Measurements from ENCODE around the gene HYDIN.
"Not testable (repeated sequence)": the region's sequence is repeated elsewhere in the genome, so short reads cannot be mapped to it uniquely, and the experiment has no call there.

The HYDIN gene

DNA sequence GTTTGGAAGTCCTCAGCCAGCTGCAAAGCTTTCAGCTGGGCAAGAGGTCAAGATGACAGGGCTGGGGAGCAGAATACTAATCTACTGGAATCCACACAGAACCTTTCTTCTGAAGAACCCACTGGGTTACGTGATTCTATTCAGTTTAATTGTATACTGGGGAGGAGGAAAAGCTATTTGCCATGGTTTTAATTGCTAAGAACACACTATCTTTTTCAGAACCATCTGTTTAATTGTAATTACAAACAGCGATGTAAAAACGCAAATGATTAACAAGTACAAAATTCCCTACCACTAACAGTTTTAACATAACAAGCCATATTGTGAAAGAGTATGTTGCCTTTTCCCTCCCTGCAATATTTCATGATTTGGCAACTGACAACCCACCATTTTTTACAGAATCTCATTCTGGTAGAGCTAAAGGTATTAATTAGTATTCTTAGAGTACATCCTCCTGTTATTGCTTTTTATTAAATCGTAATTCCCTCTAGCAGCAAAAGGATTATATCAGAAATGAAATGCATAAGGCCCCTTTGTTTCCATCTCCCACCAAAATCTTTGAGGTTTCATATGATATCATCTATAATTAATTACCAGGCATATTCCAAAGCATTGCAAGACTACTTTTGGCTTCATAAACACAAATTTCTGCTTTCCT, 12.1 kb downstream of the HYDIN start:
- DNase-seq, result peak; percentile 18

DNA sequence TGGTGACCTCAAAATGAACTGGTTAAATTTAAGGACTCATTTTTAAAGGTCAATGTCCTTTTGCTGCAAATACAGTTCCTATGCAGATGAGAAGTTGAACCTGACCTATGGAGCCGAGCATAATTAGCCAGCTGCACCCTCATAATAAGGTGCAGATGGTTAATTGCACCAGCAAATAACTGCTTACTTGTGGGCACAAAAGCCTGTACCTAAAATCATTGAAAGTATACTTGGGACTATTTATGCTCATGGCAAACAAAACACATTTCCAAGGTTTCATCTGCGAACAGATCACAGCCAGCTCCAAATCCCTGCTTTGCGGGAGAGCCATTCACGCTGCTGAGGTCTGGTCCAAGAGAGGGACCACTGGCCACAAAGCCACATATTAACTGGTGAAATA, 13.0 kb downstream of the HYDIN start:
- DNase-seq, result peak; percentile 69

DNA sequence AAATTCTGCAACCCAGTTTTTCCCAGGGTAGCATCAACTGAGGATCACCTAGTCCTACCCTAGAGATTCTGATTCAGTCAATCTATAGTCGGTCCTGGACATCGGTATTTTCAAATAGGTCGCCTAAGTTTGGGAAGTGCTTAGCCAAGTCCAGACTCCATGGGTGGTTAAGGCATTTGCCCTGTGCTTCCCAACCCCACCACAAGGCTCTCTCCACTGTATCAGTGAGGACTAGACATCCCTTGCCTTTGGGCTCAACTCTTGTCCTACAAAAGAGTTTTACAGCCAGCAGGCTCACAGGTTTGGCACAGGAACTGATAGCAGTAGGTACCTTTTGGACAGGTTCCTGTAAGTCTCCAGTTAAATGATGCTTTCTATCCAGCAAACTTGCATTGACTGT, 13.8 kb downstream of the HYDIN start:
- peak; percentile 13 for DNase-seq

DNA sequence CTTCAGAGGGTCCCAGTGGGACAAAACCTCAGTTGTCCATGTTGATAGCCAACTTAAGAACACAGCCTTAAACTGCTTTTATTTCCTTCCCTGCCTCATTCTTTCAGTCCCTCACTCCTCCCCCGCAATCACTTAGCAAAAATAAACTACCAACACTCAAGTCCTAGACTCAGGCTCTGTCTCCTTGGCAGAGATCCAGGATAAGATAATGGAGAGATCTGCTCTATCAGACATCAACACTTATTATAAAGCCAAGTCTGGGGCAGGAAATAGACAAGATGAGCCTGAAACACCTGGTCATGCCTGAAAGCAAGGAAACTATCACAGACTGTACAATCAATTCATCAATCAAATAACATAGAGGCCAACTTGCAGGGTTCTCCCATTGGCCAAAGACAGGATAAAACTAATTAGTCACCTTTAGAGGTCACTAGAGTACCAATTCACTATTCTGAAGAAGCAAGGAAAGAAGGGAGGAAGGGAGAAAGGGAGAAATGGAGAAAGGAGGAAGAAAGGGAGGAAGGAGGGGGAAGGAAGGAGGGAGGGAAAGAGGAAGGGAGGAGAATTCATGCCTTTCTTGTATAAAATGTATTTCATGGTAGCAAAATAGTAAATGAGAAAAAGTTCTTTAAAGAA, 15.7 kb downstream of the HYDIN start:
- peak; percentile 33 for DNase-seq

DNA sequence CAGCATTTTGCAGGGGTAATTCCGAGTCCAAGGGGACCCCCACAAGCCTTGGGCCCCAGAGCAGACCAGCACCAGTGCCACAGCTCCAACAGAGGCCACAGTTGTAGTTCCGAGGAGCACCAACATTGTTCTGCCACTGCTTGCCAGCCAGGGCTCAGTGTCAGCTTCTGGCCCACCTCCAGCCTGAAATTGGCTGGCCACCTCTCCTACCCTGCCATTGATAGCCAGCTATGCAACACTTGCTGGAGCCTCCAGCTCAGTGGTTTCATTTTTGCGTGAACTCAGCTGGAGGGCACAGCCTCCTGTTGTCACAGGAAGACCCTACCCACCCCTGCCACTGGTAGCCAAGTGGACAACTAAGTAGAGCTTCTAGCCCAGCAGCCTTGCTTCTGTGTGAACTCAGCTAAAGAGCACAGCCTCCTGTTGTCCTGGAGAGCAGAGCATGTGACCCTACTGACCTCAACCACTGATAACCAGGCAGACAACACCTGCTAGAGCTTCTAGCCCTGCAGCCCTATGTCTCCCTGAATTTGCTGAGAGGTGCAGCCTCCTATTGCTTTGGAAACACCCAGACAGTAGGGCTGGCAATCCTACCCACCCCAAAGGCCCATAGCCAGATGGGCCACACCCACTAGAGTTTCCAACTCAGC, 24.9 kb downstream of the HYDIN start:
- no peak for DNase-seq

DNA sequence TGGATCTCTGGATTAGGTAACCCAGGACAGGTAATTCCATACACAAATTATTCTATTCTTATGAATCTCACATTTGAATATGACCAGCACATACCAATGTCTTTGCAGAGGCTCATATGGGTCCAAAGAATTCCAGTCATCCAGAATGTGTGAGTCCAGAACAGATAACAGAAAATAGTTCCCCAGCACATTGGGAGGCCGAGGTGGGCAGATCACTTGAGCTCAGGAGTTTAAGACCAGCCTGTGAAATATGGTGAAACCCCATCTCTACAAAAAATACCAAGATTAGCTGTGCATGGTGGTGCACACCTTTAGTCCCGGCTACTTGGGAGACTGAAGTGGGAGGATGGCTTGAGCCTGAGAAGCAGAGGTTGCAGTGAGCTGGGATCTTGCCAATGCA, 26.9 kb downstream of the HYDIN start:
- no peak for DNase-seq

DNA sequence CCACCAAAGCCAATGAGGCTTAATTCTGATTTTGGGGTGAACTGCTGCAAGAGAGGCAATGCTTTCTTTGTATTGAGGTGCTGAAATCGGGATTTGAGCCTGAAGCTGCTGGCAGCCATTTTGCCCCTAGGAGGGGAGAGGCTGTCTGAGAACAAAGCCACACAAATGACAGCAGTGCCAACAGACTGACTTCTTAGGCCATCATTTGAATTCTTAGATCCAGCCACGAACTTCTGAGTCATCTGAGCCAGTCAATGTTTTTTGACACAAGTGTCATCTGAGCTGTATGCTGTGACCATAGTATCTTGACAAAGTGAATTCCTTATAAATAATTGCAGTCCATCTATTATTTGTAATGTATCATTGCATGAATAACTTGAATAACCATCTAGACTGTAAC, 29.0 kb downstream of the HYDIN start:
- DNase-seq, result no peak

DNA sequence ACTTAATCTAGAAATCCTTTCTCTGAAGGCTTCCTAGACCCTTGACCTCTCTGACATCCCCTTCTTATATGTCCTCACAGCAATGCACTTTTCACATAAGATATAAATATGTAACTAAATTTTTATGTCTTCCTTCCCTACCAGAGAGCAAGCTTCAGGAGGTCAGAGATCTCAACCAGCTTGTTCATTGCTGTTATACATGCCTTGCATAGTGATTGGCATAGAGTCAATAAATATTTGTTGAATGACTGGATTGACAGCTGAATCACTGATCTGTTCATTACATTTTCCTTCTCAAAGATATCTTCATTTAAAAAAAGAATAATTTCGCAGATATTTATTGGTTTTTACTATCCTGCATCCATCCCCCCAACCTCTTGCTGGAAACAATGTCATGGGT, 29.5 kb downstream of the HYDIN start:
- DNase-seq, result no peak

DNA sequence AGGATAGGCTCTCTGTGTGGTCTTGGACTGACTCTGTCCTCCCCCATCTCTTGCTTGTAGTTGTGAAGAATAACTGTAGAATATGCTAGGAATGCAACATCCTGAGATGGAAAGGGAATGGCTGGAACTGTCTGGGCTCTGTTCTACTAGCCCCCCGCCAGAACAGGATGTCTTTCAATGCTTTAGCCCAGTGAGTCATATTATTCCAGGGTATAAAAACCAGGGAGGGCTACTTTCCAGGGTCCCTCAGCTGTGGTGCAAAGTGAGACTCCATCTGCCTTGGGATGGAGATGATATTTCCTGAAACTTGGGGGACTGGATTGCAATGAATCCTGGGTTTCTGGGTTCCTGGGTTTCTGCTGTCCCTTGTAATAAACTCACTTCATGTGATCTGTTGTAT, 32.1 kb downstream of the HYDIN start:
- DNase-seq, result no peak

DNA sequence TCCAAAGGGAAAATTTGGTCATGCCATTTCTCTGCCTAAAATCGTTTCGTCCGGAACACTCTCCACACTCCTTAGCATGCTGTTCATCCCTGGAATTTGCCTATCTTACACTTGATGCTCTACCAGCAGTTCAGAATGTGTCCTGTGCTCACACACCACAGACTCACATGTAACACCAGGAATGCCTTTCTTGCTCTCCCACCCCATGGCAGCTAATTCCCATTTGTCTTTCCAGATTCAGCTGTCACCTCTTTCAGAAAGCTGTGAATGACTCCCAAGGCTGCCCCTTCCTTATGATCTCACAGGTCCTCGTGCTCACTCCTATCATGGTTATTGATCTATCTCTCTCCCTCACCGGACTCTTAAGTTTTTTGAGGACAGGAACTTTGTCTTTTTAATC, 38.1 kb downstream of the HYDIN start:
- DNase-seq, result no peak

DNA sequence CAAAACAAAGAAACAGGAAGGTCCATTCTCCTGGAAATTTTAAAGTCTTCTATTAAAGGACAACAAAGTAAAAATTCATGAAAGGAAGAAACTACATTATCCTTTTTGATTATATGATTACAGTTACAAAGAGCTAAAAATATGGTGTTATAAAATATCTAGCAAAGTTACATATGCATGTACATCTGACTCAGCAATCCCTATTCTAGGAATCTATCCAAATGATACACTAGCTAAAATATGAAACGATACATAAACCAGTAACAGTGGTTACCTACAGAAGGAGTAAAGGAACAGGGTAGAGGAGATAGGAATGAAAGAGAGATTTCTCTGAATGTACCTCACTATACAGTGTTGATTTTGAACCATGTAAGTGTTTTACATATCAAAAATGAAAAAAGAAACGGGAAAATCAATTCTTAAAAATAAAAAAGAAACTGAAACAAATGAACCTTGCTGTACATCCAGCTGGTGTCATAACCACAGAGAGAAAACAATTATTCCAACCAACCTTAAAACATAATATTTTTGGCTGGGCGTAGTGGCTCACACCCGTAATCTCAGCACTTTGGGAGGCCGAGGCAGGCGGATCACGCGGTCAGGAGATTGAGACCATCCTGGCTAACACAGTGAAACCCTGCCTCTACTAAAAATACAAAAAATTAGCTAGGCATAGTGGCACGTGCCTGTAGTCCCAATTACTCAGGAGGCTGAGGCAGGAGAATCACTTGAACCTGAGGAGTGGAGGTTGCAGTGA, 41.4 kb downstream of the HYDIN start:
- no peak for DNase-seq

DNA sequence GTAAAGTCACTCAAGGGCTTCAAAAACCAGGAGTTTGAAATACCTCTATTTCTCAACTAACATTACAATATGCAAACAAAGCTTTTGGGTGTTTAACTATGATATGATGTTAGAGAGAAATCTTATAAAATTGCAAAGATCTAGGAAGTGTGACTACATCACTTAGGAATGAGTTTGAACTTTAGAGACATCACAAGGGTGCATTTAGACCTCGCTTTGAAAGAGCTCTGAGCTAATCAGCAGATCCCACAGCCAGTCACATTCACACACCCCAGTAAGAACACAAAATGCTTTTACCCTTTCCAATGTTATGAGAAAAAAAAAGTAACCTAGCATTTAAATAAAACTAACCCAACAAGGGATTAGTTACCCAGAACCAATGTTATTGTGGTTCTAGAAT, 45.2 kb downstream of the HYDIN start:
- DNase-seq, result no peak

DNA sequence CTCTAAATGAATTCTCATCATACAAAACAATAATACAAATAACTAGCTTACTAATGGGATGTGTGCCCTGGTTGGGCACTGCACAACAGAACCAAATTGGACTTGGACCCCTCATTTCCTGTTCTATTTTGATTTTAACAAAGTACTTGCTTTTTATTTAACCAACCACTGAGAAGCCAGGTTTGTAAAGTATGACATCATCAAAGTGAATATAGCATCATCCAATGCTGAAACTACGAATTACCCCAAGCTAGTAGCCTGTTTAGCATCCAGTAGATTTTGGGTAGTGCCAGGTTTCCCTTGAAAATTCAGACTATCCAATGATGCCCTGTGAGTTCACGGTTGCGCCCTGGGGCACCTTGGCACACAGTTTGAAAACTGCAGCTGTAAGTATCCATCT, 51.0 kb downstream of the HYDIN start:
- no peak for DNase-seq

DNA sequence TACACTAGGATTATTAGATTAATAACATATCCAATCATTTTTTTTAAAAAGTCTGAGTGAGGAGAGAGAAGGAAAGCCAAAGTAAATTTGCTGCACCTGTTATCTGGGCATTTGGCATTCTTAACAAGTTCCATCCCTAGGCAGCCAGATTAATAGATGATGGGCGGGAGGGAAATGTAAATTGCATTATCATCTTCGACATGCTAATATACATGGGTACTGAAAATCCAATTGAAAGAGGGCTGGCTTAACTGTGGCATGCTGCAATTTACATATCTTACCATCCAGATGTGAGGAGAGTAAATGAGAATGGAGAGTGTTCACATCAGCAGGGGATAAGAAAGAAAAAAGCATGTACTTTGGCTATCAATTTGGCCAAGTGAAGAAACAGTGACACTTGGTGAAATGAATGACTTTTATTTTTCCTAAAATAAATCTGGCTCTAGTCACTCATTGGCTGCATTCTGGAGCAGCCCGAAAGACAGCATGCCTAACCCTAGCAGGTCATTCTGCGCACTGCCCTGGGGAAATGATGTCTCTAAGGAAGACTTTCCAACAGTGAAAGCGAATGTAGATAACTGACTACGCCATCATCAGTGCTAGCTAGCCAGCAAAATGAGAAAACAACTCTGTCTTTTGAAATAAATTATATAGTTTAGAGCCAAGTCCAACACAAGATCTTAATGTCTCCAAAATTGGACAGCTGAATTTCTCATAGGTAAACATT, 57.9 kb downstream of the HYDIN start:
- no peak for DNase-seq

DNA sequence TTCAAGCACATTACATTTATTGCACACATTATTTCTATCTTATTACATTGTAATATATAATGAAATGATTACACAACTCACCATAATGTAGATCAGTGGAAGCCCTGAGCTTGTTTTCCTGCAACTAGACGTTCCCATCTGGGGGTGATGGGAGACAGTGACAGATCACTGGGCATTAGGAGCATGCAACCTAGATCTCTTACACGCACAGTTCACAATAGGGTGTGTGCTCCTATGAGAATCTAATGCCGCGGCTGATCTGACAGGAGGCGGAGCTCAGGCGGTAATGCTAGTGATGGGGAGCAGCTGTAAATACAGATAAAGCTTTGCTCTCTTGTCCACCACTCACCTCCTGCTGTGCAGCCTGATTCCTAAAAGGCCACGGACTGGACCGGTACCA, 69.5 kb downstream of the HYDIN start:
- not testable (repeated sequence) for DNase-seq

DNA sequence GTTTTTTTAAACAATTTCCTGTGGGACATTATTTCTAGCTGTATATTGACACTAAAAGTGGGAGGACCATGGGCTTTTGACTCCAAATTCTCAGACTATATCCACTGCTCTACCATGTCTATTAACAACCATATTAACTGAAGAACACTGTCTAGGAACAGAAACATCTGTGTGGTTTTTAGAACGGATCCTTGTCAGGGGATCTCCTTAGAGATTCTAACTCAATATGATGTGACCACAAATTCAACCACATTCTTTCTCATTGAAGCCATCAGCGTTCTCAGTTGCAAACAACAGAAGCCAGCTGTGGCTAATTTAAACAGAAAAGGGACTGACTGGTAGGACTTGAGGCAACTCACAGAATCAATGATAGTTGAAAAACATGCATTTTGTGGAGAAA, 73.2 kb downstream of the HYDIN start:
- not testable (repeated sequence) for DNase-seq

DNA sequence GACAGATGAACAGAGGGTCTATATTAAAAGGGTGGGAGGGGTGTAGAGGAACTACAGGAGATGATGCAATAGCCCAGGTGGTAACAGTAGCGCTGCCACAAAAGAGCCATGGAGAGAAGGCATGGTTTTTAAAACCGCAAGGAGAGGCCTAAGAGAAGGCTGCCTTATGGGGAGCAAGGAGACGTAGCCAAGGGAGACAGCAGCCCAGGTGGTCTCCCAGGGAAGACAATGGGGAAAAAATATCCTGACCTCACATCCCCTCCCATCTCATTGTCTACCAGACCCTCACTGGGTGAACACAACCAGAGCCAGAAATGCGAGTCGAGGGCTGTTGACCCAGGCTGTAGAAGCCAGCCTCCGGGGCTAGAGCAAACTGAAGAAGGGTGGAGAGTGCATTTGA, 77.2 kb downstream of the HYDIN start:
- DNase-seq, result not testable (repeated sequence)

DNA sequence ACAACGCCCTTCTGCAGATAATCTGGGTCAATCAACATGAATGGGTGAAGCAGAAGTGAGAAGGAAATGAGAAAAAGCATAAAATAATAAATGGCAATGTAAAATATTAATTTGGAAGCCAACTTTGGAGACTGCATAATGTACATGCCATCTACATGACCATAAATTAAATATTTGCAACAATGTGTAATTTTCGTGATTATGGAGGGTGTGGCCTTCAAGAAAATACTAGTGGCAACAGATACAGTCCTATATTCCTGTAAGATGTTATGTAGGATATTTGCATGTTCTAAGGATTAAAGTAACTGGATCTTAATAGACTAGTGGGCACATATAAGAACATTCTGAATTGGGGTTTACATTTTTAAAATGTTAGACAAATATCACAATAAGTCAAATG, 78.9 kb downstream of the HYDIN start:
- DNase-seq, result not testable (repeated sequence)

DNA sequence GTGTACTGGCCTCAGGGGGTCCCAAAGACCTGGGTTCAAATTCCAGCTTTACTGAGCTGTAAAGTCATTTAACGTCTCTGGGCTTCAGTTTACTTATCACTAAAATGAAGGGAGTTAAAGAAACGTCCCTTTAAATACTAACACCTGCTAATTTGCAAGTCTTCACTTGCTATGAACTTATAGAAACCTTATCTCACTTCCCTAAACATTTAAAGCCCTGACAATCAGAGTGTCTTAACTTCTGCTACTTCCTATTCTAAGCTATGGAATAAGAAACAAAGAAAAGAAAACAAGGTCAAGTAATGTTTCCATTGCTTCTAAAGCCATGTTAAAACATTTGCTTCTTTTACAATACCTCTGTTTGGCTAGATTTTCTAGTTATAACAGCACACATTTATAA, 87.3 kb downstream of the HYDIN start:
- DNase-seq, result not testable (repeated sequence)

DNA sequence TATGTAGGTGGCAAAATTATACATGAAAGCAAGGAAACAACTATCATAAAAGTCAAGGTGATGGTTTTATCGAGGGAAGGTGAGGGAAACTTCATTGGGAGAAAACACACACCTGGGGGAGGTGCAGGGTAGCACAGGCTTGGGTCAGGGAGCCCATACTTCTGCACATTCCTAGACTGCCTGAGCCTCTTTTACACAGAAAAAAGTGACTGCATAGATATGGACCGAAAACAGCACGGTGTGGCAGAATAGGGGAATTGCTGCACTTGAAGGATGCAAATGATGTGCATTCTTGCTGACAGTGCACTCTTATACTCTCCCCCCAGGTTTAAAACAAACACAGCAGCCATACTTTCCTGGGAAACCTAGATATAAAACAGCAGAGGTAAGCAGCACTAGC, 120.0 kb downstream of the HYDIN start:
- DNase-seq, result not testable (repeated sequence)

DNA sequence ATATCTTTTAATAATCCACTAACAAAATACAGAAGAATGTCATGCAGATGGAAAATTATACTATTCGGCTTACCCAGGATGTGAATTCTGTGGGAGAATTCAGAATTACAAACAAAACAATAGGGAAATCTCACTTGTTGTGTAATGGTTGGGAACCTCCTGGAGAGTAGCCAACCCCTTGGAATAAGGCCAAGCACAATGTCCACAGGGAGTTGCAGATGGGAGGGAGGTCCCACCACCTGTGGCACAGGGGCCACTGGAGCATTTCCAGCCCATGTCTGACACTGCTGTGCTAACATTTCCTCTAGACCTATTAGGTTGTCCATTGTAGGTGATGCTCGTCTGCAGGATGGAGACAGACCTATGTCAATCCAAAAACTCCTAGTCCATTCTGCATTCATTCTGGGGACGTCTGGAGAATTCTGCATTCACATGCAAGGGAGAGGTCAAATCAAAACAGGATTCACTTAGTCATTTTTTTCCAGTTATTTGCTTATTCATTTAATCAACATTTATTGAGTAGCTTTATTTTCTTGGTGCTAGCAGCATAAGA, 120.8 kb downstream of the HYDIN start:
- not testable (repeated sequence) for DNase-seq

DNA sequence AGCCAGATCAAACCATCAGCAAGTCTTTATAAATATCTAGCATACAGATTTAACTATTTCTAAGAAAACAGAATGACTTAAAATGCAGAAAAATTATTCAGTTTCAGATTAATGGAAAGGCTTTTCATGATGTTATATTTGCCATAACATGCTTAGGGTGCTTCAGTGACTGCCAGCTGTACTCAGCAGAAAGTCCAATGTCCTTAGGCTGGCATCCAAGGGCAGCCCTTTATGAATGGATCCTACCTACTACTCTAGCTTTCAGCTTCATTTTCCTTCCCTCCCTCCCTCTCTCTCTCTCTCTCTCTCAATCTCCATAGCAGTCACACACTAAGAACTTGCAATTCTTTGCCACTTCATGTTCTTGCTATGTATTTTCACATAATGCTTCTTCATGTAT, 124.6 kb downstream of the HYDIN start:
- not testable (repeated sequence) for DNase-seq

DNA sequence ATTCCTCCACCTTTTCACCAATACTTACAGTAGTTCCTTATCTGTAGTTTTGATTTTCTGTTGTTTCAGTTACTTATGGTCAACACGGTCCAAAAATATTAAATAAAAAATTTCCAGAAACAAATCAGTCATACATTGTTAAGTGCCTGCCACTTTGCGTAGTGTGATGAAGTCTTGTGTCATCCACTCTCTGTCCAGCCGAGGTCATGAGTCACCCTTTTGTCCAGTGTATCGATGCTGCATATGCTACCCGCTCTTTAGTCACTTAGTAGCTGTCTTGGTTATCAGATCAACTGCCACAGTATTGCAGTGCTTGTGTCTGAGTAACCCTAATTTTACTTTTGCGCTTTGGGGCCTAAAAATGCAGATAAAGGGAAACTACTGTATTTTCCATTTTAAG, 146.9 kb downstream of the HYDIN start:
- DNase-seq, result not testable (repeated sequence)
